GM21360 (cell line): ENCODE measurements around the gene SCP2.

ENCODE experiments used
- ATAC-seq: cut with Tn5 transposase; IDR thresholded peaks from one replicate; pipeline ENCODE4 v1.9.1; 2021; ENCODE audit warnings: mild to moderate bottlenecking, moderate library complexity; ENCODE audit not compliant: unreplicated experiment

SCP2 gene

DNA sequence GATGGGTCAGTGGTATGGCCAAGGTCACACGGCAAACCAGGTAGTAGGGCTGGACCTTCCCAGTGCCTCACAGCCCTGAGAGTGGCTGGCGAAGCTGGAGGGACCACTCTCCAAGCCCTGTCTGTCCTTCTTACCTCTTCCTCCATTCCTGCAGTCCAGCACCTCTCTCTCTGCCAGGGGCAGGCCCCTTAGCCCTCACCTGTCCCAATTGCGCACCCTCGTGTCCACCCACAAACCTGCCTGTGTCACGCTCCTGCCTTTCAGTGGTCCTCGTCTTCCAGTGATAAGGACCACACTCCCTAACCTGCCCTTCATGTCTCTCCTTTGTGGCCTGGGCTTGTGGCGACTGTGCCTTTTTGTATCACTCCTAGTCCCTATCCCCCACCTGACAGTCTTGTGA lies 138.3 kb downstream of the SCP2 start:
- ATAC-seq, result no peak

DNA sequence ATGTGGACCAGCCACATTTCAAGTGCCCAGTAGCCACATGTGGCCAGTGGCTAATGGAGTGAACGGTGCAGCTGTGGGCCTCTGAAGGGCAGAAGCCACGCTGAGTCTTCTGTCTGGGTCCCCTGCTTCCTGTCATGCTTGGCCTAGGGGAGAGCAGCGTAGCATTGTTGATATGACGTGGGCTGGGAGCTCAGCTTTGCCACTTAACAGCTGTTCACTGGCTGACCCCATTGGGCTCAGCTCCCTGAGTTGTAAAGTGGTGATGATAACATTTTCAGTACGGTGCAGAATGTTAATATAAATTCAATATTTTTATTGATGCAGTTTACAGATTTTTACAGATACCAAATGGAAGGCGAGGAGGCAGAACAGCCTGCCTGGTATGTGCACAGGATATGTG lies 139.4 kb downstream of the SCP2 start:
- ATAC-seq, result no peak

DNA sequence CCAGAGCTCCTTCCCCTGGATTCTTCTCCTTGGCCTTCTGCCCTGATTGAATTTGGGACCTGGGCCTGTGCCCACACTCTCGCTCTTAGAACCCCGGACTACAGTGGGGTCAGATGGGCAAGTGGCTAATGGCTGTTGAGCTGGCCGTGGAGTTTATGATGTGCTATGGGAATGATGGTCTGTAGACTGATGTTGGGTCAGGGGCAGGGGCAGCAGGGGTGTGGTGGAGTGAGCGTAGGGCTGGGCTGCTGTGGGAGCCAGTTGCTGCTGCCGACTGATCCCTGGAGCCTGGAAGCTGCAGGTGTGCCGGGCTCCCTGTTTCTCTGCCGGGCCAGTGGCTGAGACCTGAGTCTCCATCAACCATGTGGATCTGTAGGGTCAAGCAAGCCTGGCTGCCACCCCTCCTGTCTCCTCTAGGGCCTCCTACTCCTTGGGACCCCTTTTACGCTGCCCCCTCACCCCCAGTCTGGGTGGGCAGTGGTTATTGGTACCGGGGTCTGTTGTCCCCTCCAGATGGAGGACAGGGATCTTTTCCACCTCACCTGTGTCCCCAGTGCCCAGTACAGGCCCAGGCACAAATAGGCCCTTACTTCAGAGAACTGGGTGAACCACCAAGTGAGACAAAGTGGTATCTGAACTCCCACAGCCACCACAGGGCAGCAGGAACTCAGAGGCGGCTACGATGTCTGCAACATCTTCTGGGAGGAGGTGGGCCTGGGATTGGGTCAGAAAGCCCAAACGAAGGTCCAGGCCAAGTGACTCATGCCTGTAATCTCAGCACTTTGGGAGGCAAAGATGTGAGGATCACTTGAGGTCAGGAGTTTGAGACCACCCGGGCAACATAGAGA lies 140.0 kb downstream of the SCP2 start:
- no peak for ATAC-seq

DNA sequence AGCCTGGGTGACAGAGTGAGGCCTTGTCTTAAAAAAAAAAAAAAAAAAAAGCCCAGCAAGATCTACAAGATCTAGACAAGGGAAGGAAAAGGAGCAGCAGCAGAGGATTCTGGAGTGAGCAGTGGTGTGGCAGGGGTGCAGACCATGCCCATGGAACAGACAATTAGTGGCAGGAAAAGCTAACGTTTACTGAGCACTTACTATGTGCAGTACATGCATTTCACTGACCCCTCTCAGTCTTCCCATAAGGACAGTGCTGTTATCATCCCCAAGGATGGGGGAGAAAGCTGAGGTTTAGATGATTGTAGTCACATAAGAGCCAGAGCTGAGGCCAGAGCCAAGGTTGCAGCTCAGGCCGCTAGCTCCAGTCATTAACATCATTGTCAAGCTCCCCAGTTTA lies 140.8 kb downstream of the SCP2 start:
- ATAC-seq, result no peak

DNA sequence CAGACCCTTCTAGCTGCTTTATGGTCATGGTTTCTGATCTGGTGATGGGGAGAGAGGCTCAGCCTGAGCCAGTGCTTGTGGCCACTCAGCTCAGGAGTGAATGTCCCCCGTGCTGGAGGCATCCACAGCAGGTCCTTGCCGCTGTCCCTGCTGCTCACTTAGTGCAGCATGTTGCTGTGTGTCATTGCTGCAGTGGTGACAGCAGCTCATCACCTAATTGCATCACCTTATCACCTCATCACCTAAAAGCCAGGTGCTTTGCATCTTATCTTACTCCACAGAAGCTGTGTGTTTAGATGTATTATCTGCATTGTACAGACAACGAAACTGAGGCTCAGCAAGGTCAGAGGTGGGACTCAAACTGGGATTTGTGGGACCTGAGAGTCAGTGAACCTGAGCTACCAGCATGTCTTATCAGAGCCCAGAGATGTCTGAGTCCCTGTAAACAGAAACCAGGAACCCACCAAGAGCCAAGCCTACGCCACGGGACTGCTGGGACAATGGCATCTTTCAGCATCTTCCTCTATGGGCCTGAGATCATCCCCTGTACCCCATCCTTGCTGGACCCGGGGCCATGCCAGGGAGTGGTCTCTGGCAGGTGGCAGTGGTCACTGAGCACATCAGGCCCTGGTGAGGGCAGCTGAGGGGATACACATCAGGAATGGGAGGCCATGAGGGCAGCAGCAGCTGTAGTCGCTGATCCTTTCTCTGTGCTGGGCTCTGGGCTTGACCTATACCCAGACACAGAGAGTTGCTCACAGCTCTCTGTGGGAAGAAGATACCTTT lies 141.4 kb downstream of the SCP2 start:
- no peak for ATAC-seq

DNA sequence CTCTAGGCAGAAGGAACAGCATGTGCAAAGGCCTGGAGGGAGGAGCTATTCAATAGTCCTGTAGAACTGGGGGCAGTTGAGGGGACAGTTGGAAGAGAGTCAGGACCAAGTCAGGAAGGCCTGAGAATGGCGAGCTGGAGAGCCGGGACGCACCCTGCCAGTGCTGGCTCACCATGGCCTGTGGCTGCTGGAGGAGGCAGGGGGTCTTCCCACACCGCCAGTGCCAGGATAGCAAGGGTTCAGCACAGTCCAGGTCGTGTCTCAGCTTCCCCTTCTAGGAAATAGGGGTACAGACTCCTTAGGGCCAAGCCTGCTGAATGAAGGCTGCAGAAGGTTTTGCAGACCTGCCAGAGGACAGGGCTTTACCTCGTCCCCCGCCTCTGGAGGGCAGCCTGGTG lies 142.2 kb downstream of the SCP2 start:
- no peak for ATAC-seq

DNA sequence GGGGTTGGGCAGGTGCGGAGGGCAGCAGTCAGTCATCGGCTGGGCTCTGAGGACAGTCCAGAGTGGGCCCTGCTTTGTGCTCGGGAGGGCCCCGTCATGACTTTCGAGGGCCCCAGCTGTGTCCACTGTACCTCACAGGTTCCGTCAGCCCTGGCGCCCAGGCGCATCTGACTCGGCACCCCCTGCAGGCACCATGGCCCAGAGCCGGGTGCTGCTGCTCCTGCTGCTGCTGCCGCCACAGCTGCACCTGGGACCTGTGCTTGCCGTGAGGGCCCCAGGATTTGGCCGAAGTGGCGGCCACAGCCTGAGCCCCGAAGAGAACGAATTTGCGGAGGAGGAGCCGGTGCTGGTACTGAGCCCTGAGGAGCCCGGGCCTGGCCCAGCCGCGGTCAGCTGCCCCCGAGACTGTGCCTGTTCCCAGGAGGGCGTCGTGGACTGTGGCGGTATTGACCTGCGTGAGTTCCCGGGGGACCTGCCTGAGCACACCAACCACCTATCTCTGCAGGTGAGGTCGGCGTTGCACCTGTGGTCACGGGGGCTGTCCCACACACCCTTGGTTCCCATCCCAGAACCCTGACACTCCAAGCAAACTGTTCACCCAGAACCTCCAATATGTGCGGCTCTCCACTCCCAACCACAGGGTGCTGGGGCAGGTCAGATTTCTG lies 142.7 kb downstream of the SCP2 start:
- no peak for ATAC-seq

DNA sequence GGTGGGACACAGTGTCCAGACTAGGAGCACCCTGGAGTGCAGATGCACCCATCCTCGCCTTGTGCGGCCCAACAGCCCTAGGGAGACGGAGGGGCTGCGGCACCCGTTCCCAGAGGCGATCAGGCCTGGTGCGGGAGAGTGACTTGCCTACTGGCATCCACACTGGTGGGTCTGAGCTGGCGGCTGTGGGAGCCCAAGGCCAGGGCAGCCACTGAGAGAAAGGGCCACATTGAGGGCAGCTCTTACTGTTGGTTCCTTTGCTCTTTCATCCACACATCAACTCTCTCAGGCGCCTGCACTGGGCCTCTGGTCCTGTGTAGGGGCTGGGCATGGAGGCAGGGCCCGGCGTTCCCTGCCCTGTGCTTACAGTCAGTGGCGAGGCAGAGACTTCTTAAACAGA lies 143.5 kb downstream of the SCP2 start:
- ATAC-seq, result no peak

DNA sequence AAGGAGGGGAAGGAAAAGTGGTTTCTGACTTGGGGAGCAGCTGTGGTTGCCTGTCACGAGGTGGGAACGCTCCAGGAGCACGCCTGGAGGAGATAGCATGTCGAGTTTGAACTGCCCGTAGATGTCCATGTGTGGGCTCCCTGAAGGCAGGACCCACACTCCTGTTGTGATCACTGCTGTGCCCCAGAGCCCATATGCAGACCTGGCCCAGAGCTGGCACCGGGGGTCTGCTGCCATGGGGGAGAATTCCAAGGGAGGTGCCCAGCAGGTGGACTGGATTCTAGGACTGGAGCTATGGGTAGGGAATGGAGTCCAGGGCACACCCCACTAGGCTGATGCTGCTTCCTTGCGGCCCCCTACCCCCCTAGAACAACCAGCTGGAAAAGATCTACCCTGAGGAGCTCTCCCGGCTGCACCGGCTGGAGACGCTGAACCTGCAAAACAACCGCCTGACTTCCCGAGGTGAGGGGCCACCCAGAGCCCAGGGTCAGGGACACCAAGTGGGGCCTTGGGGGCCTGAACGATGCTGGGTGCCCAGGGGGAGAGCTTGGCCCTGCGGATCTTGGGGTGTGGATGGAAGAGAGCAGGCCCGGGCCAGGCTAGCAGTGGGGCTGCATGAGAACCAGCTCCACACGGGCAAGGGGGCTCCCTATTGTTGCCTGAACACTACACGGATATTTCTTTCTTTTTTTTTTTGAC lies 144.2 kb downstream of the SCP2 start:
- no peak for ATAC-seq

DNA sequence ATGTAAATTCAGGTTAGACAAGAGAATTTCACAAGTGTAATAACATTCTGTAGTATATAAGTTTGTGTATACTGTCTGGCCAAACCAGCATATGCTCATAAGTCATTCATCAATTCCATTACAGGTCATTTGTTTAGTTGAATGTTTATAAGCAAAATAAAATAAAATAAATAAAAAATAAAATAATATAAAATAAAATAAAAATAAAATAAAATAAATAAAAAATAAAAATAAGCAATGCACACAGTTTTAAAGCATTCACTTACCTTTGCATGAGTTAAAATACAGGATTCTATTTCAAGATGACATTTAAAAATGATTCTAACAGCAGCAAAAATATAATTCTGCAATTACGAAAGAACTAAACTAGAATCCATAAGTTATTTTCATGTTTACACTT lies 144.8 kb downstream of the SCP2 start:
- no peak for ATAC-seq

DNA sequence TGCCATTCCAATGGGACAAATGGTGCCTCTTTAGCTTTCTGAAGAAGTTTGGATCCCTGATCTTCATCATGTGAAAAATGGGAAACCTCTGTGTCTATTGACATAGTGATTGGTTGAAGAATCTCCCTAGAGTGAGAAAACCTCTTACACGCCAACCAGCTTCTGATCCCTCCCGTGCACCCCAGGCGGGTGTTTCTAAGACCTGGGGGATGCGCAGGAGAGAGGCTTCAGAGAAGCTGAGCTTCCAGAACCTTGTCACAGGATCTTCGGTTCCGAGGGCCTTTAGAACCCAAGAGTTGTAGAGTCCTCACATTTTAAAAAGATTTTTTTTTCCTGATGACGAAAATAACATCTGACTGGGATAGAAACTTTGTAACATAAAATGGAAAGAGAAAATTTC lies 146.2 kb downstream of the SCP2 start:
- no peak for ATAC-seq

DNA sequence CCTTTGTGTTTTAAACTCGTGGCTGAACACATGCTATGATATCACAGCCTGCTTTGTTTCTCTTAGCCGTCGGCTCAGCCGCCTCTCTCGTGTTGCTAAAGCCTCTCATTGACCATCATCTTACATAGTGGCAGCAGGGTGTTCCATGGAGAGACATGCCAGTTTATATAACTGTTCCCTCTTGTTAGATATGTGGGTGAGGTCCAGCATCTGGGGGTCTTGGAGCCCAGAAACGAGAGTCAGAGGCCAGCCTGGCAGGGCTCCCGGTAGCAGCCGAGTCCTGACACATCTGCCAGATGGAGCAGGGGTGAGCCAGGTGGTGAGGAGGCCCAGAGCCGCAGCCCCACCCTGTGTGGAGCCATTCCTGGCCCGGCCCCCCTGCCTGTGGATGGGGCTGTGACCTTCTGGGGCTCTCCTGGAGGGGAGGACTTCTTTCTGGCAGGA lies 146.8 kb downstream of the SCP2 start:
- no peak for ATAC-seq

DNA sequence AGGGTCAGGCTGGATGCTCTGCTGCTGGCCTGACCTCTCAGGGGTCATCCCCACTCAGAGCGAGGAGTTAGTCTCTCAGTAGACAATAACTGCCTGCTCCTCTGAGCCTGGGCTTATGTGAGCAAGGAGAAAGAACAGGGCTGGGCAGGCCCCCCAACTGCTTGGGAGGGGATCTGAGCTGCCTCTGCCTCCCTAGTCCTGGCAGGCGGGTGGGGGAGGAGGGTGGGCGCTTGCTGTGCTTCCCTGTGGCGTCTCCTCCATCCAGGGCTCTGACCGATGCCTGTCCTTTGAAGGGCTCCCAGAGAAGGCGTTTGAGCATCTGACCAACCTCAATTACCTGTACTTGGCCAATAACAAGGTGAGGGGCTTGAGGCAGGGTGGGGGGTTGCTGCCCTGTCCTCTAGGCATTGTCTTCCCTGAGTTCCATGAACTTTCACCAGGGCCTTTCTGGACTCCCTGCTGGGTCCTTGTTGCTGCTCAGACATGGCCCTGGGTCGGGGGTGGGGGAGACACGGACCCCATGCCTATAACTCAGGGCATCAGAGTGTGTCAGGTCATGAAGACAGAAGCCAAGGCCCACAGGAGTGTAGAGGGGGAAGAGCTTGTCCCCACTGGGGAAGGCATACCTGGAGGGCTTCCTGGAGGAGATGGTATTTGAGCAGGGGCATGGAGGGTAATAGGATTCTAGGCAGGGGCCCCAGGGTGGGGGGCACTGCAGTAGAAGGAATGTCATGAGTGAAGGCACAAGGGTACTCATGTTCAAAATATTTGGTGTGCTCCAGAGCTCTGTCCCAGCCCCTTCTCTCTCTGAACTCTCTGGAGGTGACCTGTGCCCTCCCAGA lies 147.5 kb downstream of the SCP2 start:
- ATAC-seq, result no peak

DNA sequence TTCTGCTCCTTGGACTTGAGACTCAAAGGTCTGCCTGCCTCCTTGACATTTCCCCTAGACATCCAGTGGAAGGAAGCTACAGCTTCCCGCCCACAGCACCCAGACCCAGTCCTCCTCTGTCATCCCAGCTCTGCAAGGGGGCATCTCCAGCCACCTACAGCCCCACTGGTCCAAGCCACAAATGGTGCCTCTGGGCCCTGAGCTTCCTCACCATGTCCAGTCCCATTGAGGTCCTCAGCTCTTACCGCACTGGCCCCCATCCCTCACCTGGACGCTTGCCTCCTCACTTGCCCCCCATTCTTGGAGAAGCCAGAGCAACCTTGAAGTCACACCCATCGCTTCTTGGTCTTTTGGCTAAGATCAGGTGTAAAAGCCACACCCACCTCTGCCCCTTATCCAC lies 148.1 kb downstream of the SCP2 start:
- ATAC-seq, result no peak

DNA sequence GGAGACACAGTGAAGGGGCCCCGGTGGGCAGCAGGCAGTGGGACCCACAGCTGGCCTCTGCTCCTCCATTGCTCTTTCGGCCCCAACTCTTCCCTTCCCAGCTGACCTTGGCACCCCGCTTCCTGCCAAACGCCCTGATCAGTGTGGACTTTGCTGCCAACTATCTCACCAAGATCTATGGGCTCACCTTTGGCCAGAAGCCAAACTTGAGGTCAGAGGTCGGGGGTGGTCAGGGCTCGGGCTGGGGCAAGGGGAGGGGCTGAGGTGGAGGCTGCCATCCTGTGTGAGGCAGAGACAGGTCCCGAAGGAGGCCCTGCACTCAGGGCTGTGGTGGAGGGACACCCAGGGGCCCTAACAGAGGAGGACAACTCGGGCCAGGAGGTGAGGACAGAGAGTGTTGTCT lies 148.7 kb downstream of the SCP2 start:
- ATAC-seq, result no peak

DNA sequence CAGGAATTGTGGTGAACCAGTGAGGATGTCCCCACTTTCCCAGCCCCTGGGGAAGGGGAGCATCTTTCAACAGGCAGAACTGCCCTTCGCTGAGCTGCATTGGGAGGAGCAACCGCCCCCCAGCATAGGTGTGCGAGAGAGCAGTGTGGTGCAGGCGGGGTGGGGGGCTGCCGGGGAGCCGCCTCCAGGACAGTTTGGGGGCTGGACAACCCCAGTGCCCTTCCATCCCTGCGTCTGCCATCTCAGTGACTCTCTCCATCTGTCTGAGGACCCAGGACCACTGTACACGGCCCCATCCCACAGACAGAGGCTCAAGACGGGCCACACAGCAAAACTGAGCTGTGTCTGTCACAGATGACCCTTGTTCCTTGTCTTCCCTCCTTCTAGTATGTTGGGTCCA lies 149.1 kb downstream of the SCP2 start:
- ATAC-seq, result no peak

DNA sequence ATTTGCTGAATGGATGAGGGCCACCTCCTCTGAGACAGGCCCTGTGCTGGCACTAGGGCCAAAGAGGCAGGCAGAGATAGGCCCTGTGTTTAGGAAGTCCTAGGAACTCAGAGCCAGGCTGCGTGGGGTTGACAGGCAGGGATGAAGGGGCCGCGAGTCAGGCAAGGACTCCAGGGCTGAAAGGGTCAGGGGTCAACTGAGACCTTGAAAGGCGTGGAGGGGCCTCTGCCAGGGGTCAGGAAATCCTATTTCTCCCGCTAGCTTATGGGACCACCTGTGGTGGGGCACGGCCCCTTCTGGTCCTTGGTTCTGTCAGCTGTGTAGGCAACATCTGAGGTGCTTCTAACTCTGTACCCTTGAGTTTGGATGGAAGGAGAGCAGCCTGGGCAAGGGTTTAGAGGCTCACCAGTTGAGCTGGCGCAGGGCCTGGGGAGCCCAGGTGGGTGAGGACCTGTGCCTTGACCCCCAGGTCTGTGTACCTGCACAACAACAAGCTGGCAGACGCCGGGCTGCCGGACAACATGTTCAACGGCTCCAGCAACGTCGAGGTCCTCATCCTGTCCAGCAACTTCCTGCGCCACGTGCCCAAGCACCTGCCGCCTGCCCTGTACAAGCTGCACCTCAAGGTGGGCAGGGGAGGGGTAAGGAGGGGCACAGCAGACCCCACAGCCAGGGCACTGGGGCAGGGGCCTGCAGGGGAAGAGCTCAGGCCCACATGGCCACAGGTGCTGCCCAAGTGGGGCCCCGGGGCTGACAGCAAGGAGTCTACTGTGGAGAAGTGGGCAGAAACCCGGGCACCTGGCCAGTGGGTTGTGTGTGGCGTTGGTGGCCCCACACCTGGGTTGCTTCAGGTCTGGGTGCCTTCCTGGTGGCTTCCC lies 149.9 kb downstream of the SCP2 start:
- no peak for ATAC-seq

DNA sequence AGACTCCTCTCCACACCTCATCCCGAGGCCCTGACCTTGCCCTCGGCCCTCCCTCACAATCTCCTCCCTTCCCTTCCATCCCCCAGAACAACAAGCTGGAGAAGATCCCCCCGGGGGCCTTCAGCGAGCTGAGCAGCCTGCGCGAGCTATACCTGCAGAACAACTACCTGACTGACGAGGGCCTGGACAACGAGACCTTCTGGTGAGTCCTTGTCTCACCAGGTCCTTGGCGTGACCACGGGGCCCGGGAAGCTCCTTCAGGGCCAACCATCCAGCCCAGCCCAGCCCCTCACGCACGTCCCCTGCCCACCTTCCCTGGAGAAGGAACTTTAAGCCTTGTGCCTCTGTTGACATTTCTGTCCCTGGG lies 150.5 kb downstream of the SCP2 start:
- no peak for ATAC-seq

DNA sequence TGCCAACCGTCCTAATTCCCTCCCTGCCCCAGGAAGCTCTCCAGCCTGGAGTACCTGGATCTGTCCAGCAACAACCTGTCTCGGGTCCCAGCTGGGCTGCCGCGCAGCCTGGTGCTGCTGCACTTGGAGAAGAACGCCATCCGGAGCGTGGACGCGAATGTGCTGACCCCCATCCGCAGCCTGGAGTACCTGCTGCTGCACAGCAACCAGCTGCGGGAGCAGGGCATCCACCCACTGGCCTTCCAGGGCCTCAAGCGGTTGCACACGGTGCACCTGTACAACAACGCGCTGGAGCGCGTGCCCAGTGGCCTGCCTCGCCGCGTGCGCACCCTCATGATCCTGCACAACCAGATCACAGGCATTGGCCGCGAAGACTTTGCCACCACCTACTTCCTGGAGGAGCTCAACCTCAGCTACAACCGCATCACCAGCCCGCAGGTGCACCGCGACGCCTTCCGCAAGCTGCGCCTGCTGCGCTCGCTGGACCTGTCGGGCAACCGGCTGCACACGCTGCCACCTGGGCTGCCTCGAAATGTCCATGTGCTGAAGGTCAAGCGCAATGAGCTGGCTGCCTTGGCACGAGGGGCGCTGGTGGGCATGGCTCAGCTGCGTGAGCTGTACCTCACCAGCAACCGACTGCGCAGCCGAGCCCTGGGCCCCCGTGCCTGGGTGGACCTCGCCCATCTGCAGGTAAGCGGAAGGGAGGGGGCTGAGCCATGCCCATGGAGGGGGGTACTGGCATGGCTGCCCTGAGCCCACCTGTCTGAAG lies 151.4 kb downstream of the SCP2 start:
- ATAC-seq, result no peak
